Naive B cell (primary cell): ENCODE results near the gene CERCAM. TPM values are rescaled to one million over a fixed set of nuclear protein-coding genes. Genes with fewer than 3 reads are reported as not detected.

Source experiments
- ATAC-seq, 2 donors: fragments of 150-1000 bp; cut with Tn5 transposase; 2 replicates each; pipeline ENCODE4 v1.10.0; 2021; ENCODE audit warnings: low read depth in 2 of 2, mild to moderate bottlenecking in 2 of 2, moderate library complexity in 2 of 2
- DNase-seq: peaks from one replicate; pipeline ENCODE4 v3.0.0; 2022
- H3K27ac Mint-ChIP-seq, 6 donors: one replicate each; pipeline ENCODE4 v1.8.0; 2020 to 2022; ENCODE audit warnings: mild to moderate bottlenecking in 6 of 6, mixed read lengths in 6 of 6, moderate library complexity in 5 of 6, inconsistent platforms in 2 of 6
- H3K27me3 Mint-ChIP-seq, 3 donors: one replicate each; pipeline ENCODE4 v1.8.0; 2021 to 2022; ENCODE audit warnings: mixed read lengths in 3 of 3, mild to moderate bottlenecking in 1 of 3
- H3K36me3 Mint-ChIP-seq, 2 donors: one replicate each; pipeline ENCODE4 v1.8.0; 2020 to 2022; ENCODE audit warnings: mixed read lengths in 2 of 2, inconsistent platforms in 1 of 2, mild to moderate bottlenecking in 1 of 2
- H3K4me1 Mint-ChIP-seq, 3 donors: one replicate each; pipeline ENCODE4 v1.8.0; 2020 to 2022; ENCODE audit warnings: mixed read lengths in 3 of 3, inconsistent platforms in 1 of 3, mild to moderate bottlenecking in 1 of 3, moderate library complexity in 1 of 3
- H3K4me3 Mint-ChIP-seq, 8 donors: one replicate each; pipeline ENCODE4 v1.8.0; 2020 to 2022; ENCODE audit warnings: mild to moderate bottlenecking in 8 of 8, mixed read lengths in 8 of 8, moderate library complexity in 8 of 8, inconsistent platforms in 2 of 8
- H3K9me3 Mint-ChIP-seq, 7 donors: one replicate each; pipeline ENCODE4 v1.8.0; 2020 to 2022; ENCODE audit warnings: mixed read lengths in 7 of 7, mild to moderate bottlenecking in 5 of 7, inconsistent platforms in 2 of 7, moderate library complexity in 1 of 7
- polyA plus RNA-seq, 6 donors: library from polyadenylated mRNA; unstranded; fragments of 300-500 nt; fragmentation: Illumina TruSeq; gene quantifications; one replicate each; pipeline ENCODE4 v1.2.3, GENCODE V29; 2021; ENCODE audit warnings: low read depth in 6 of 6

Gene CERCAM
- polyA plus RNA-seq, 6 donors from 2014 or later: 0.31 to 0.71 (median 0.37) TPM; not detected in 1

DNA sequence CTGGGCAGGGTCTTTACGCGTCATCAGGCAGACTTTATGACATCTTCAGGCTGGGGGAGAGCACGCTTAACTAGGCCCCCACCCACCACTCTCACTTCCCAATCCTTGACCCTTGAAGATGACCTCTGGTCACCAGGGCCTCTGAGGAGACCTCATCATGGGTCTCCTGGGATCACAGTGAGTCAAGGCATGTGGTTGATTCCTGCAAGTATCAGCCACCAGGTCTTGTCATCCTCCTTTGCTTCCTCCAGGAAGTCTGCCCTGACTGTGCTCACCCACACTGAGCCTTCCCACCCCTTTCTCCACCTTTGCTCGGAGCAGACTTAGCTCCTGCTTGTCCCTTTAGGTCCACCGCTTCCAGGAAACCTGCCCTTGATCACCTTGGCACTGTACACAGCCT is 52.4 kb downstream of the CERCAM start:
- H3K27ac Mint-ChIP-seq: peak overlapping the region in 1 of 6 donors; percentile 81
- no peak overlapping the region for H3K4me3 Mint-ChIP-seq
- no peaks in the 10 kb centered on the region for H3K9me3 Mint-ChIP-seq
- DNase-seq (no peak), ATAC-seq (no peak)
- H3K27me3 Mint-ChIP-seq: no peaks in the 10 kb centered on the region
- peaks cover 0 to 3% (median 0%) of the 10 kb centered on the region in 3 donors for H3K4me1 Mint-ChIP-seq
- H3K36me3 Mint-ChIP-seq: peaks cover 20 to 21% of the 10 kb centered on the region in 2 donors

DNA sequence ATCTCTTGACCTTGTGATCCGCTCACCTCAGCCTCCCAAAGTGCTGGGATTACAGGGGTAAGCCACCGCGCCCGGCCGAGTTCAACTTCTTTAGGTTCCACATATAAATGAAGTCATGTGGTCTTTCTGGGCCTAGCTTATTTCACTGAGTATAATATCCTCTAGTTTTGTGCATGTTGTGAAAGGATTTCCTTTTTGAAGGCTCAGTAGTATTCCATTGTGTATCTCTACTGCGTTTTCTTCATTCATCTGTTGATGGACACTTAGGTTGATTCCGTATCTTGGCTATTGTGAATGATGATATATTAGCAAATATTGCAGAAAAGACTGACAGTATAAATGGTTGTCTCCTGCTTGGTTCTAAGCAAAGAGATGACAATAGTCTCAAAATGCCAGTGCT is 55.2 kb downstream of the CERCAM start:
- H3K4me3 Mint-ChIP-seq: no peak overlapping the region
- peaks cover 32% of the 10 kb centered on the region in 2 donors for H3K36me3 Mint-ChIP-seq
- H3K4me1 Mint-ChIP-seq: peaks cover 0 to 8% (median 3%) of the 10 kb centered on the region in 3 donors
- ATAC-seq (no peak), DNase-seq (no peak)
- H3K27me3 Mint-ChIP-seq: no peaks in the 10 kb centered on the region
- H3K9me3 Mint-ChIP-seq: no peaks in the 10 kb centered on the region
- H3K27ac Mint-ChIP-seq: peak overlapping the region in 1 of 6 donors; percentile 42

DNA sequence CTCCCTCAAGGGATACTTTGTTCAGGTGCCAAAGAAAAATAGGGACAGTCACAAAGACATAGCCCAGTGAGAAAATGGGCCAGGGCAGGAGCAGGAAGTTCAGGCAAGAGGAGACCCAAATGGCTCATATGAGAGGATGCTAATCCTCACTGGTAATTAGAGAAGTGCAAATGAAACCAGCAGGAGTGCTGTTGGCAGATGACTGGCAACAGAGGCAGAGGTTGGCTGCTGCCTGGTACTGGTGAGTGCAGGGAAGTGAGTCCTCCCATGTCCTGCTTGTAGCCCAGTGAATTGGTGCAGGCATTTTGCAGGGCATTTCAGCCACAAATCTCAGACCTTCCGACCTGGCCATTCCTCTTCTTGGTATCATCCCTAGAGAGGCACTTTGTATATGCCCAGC is 58.6 kb downstream of the CERCAM start:
- H3K4me3 Mint-ChIP-seq: no peak overlapping the region
- H3K36me3 Mint-ChIP-seq: peaks cover 34 to 44% of the 10 kb centered on the region in 2 donors
- H3K9me3 Mint-ChIP-seq: no peaks in the 10 kb centered on the region
- DNase-seq (no peak), ATAC-seq (no peak)
- peaks cover 0 to 8% (median 0%) of the 10 kb centered on the region in 3 donors for H3K4me1 Mint-ChIP-seq
- H3K27me3 Mint-ChIP-seq: no peaks in the 10 kb centered on the region
- no peak overlapping the region for H3K27ac Mint-ChIP-seq

DNA sequence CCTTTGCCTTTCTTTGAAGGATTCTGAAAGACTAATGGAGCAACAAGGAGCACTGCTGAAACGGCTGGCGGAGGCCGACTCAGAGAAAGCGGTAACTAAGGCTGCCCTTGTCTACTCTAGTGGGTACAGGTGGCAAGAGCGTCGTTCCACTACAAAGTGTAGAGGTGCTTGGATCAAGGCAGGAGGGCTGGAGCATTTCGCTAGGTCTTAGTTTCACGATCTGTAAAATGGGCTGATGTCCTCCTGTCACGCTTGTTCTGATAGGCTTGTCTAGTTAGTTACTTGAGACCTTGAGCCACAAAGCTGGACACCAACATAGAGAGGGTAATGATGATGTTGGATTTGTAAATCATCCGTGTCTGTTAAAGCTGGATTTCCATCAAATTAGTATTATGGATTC is 60.9 kb downstream of the CERCAM start:
- no peak for ATAC-seq
- no peak for DNase-seq
- Mint-ChIP-seq H3K9me3 (no peaks in the 10 kb centered on the region), H3K27me3 (no peaks in the 10 kb centered on the region), H3K27ac (no peak overlapping the region), H3K4me3 (no peak overlapping the region), H3K36me3 (peaks cover 20 to 50% of the 10 kb centered on the region in 2 donors), H3K4me1 (peaks cover 0 to 8% (median 0%) of the 10 kb centered on the region in 3 donors)

DNA sequence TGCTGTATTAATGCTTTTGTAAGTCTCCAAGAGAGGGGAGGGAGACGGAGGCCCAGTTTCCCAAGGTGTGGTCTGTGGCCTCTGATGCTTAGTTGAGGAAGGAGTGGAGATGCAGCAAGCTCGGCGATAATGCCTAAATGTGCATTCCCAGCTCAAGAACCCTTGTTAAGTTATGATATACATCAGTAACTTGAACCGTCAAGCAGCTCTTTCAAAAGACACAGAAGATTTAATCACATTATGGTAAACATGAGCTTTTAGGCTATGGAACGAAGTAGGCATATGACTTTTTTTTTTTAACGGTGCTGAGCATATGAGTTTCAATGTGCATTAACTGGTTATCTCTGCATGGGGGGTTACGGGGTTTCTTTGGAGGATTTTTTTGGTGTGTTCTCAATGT is 61.5 kb downstream of the CERCAM start:
- peak overlapping the region in 1 of 6 donors; percentile 75 for H3K27ac Mint-ChIP-seq
- no peaks in the 10 kb centered on the region for H3K9me3 Mint-ChIP-seq
- peaks cover 0 to 8% (median 0%) of the 10 kb centered on the region in 3 donors for H3K4me1 Mint-ChIP-seq
- ATAC-seq (no peak), DNase-seq (no peak)
- no peak overlapping the region for H3K4me3 Mint-ChIP-seq
- peaks cover 20 to 56% of the 10 kb centered on the region in 2 donors for H3K36me3 Mint-ChIP-seq
- no peaks in the 10 kb centered on the region for H3K27me3 Mint-ChIP-seq

DNA sequence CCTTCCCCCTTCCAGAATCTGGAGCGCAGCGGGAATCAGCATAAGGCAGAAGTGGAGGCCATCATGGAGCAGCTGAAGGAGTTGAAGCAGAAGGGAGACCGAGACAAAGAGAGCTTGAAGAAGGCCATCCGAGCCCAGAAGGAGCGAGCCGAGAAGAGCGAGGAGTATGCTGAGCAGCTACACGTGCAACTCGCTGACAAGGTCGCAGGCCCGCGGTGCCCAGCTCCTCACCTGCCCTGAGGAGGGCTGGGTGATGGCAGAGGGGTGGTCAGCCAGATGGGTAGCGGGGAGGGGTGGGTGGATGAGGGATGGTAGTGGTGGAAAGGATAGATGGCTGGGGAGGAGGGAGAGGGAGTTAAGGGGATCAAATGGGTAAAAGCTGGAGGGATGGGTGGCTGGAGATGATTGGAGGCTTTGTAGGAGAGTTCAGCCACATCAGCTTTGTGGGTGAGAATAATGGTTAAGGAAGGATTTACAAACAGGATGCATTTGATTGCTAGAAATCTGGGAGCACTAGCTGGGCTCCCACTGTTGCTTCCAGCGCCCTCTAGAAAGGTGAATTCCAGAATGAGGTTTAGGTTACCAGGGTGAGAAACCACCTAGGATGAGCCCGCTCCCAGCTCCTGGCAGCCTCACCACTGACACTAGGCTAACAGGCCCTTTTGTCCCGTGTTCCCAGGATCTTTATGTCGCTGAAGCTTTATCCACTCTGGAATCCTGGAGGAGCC is 64.2 kb downstream of the CERCAM start:
- Mint-ChIP-seq H3K27ac (peak overlapping the region in 1 of 6 donors; percentile 90), H3K4me3 (no peak overlapping the region), H3K9me3 (no peaks in the 10 kb centered on the region), H3K36me3 (peaks cover 9 to 46% of the 10 kb centered on the region in 2 donors), H3K4me1 (no peaks in the 10 kb centered on the region), H3K27me3 (no peaks in the 10 kb centered on the region)
- no peak for DNase-seq
- no peak for ATAC-seq

DNA sequence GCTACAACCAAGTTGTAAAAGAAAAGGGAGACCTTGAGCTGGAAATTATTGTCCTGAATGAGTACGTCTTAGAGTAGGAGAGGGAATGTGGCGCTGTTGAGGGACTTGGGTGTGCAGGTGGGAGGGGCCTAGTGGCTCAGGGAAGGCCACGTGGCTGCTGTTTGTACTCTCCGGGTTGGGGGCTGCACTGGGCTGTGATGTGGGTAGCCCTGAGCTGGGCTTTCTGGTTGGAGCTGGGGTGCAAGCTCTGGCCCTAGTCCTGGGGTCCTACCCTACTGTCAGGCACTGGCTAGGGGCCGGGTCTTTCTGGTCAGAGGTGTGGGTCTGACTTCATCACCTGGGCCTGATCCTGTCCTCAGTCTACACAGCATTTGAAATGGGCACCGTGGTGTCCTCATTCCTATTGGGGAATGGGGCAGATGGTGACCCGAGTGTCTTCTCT is 64.8 kb downstream of the CERCAM start:
- peak overlapping the region in 1 of 8 donors; percentile 1 for H3K4me3 Mint-ChIP-seq
- H3K27me3 Mint-ChIP-seq: no peaks in the 10 kb centered on the region
- no peak overlapping the region for H3K27ac Mint-ChIP-seq
- H3K9me3 Mint-ChIP-seq: no peaks in the 10 kb centered on the region
- H3K4me1 Mint-ChIP-seq: no peaks in the 10 kb centered on the region
- H3K36me3 Mint-ChIP-seq: peaks cover 10 to 46% of the 10 kb centered on the region in 2 donors
- no peak for ATAC-seq
- DNase-seq: no peak

DNA sequence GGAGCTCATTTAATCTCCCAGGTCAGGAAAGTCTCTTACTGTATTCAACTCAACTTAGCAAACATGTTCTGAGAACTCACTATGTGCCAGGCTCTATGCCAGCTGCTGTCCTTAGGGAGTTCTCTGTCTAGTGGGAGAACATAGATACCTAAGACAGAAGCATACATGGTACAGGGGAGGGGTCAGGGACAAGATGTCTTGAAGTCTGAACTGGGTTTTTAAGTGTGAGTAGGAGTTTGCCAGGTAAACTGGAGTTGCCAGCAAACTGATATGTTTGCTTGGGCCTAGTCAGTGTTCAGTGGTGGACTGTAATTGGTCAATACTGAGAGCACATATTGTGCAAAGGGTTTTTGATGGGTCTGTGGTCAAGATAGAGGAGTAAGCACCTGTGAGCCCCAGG is 65.5 kb downstream of the CERCAM start:
- Mint-ChIP-seq H3K4me3 (no peak overlapping the region), H3K4me1 (no peaks in the 10 kb centered on the region), H3K36me3 (peaks cover 14 to 44% of the 10 kb centered on the region in 2 donors), H3K27me3 (no peaks in the 10 kb centered on the region), H3K9me3 (no peaks in the 10 kb centered on the region), H3K27ac (peak overlapping the region in 1 of 6 donors; percentile 64)
- ATAC-seq (no peak), DNase-seq (no peak)

Other genes starting within 250 kb of the CERCAM start
- gene CIZ1, start 229.3 kb upstream of the CERCAM start, polyA plus RNA-seq: 10 to 100 TPM in 2 of 6 donors, 1 to 10 TPM in 4; 5.6 to 34.6 (median 9.9) TPM
- gene DNM1, start 217.5 kb upstream of the CERCAM start, polyA plus RNA-seq: under 1 TPM in 4 of 6 donors, not detected in 2; 0.15 to 0.49 (median 0.20) TPM
- gene GOLGA2, start 144.8 kb upstream of the CERCAM start, polyA plus RNA-seq: 10 to 100 TPM in 1 of 6 donors, 1 to 10 TPM in 5; 4.6 to 10.3 (median 8.1) TPM
- gene SWI5, start 144.6 kb upstream of the CERCAM start, polyA plus RNA-seq: 10 to 100 TPM; 22.6 to 33.7 (median 26.3) TPM
- 10 to 100 TPM; 12.7 to 23.4 (median 22.1) TPM for gene TRUB2, start 98.4 kb upstream of the CERCAM start, polyA plus RNA-seq
- gene COQ4, start 98.0 kb upstream of the CERCAM start, polyA plus RNA-seq: 10 to 100 TPM; 25.5 to 37.5 (median 31.3) TPM
- 1 to 10 TPM in 5 of 6 donors, not detected in 1; 2.3 to 6.8 (median 3.6) TPM for gene SLC27A4, start 80.3 kb upstream of the CERCAM start, polyA plus RNA-seq
- gene URM1, start 49.5 kb upstream of the CERCAM start, polyA plus RNA-seq: 10 to 100 TPM; 36.9 to 44.3 (median 42.0) TPM
- 10 to 100 TPM; 11.2 to 29.9 (median 18.4) TPM for gene ODF2, start 35.1 kb downstream of the CERCAM start, polyA plus RNA-seq
- gene GLE1, start 83.9 kb downstream of the CERCAM start, polyA plus RNA-seq: 10 to 100 TPM; 18.8 to 34.3 (median 28.5) TPM
- gene SPTAN1, start 131.7 kb downstream of the CERCAM start, polyA plus RNA-seq: 10 to 100 TPM in 5 of 6 donors, 1 to 10 TPM in 1; 2.3 to 72.4 (median 31.4) TPM
- gene DYNC2I2, start 236.0 kb downstream of the CERCAM start, polyA plus RNA-seq: 10 to 100 TPM; 36.8 to 76.4 (median 49.7) TPM